HG02943 (cell line): ENCODE results near the gene LNX1.
A peak's percentile ranks its signal among the peaks of the same experiment; 100 is the strongest.

Experiments
- ATAC-seq: cut with Tn5 transposase; IDR thresholded peaks from one replicate; pipeline ENCODE4 v1.9.1; 2021; ENCODE audit warnings: mild to moderate bottlenecking, low read depth, moderate library complexity; ENCODE audit not compliant: unreplicated experiment

Gene LNX1

DNA sequence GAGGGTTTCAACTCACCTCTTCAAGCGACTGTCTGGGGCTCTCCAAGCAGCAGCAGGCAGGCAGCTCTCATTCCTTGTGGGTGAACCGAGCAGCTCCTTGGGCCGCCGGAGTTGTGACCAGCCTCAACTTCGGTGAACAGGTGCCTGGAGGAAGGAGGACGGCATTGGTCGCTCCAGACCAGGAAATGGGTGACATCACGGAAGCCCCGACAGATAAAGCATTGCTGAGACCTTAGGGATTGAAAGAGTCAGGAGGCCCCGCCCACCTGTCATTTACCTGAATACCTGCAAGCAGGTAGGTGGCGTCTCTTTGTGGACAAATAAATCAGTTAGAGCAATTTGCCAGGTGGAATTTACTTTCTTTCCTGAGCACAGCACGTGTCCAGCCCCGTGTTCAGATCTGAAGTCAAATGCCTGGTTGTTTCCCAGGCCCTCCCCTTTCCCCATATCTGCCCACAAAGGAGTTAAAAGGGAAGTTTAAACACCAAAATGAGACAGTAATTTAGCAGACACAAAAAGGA lies at the start of gene LNX1:
LNX1 (minus strand) TSS at position 115 of the 521 bp plus-strand sequence. CDS start 17,484 bp downstream, outside the sequence.
- ATAC-seq = no peak

DNA sequence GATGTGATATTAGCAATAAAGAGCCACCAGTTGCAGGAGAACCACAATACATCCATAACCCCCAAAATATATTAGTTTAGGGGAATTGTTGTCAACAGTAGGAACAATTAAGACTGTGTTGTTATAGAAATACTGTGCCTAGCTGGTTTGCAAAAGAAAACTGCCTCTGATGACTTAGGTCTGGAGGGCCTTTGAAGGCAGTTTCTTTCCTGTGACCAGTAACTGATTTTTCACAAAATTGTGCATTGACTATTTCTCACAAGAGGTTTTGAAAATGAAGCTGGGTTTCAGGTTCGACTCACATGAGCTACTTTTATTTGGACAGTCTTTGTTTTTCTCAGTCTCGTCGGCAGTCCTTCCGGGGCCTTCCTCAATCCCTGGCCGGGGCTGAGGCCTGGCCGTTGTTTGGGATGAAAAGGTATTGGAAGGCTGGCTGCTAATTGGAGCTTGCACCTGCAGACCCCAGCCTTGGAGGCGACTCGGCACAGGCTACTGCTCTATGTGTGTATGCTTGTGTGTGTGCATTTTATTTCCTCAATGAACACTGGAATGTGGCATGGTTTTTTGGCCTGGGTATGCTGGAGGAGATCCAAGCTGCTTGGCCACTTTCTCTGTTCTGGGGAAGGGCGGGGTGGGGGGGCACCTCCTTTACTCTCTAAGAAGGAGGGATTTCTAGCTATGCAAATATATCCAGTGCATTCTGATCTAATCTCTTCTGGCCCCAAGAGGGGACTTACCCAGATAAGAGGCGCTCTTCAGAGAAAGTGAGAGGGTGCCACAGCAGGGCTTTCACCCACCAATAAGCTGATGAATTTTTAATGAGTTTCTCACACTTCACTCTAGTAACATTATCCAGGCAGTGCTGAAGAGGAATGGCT lies 49.5 kb upstream of the LNX1 start:
- peak; percentile 72 for ATAC-seq

DNA sequence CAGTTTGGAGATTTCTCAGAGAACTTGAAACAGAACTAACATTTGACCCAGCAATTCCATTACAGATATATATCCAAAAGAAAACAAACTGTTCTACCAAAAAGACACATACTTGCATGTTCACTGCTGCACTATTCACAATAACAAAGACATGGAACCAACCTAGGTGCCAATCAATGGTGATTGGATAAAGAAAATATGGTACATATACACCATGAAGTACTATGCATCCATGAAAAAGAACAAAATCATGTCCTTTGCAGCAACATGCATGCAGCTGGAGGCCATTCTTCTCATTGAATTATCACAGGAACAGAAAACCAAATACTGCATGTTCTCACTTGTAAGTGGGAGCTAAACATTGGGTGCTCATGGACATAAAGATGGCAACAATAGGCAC lies 47.6 kb upstream of the LNX1 start:
- no peak for ATAC-seq

DNA sequence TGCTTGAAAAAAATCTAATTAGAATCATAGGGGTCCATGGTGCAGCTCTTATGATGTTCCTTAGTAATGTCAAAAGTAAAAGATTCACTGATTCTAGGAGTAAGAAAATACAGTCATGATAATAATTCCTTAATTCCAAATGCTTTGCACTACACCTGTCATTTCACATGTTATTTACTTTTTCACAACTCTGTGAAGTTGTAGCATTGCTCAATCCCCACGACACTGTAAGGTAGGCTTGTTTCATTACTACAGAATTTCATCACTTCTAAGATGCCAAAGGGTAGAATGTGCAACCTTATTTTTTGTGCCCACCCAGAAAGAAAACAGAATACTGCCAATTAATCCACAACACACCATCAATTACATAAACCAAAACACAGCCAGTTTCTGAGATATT lies 46.1 kb upstream of the LNX1 start:
- ATAC-seq = no peak

DNA sequence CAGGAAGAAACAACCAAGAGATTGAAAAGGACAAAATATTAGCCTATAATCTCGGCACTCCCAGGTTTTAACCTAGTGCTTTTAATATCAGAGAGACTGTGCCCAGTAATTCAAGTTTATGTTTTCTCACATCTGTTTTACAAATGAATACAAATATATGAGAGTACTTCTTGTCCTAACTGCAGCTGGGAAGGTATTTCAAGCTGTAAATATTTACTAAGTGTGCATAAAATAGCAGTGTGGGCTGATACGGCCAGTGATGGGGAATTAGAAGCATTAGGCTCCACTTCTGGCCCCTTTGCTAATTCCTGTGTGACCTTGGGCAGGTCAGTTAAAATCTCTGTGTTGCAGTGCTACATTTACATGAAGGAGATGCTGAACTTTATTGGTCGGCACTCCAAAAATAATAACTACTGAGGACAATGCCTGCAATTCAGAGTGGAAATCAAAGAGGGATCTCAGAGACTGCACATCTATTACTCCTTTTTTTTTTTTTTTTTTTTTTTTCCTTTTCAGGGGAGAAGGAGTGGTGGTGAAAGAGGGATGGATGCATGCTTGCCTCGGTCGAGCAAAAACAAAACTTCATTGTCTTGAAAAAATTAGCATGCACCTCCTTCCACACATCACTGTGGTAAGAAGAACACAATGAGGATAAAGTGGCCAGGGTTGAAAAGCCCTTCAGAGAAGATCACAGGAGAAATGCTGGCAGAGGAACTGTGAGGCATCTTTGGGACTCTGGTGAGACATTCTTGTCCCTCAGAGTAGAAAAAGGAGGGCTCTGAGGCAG lies 44.6 kb upstream of the LNX1 start:
- ATAC-seq = no peak

DNA sequence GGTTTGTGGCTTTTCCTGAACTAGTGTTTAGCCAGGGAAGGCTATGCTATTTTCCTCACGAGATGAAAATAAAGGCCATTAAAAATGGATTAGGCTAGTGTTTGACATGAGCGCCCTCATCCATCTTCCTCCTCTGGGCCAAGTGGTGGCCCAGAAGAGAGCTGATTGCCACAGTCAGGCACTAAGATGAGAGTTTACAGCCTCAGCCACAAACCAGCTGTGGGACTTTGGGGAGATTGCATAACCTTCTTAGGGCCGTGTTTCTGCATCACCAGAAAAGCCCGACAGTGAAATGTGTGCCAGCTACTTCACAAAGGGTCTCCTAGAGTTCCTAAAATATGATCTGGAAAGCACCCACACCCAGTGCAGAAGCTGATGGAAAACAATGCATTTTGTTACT lies 42.3 kb upstream of the LNX1 start:
- ATAC-seq = no peak

DNA sequence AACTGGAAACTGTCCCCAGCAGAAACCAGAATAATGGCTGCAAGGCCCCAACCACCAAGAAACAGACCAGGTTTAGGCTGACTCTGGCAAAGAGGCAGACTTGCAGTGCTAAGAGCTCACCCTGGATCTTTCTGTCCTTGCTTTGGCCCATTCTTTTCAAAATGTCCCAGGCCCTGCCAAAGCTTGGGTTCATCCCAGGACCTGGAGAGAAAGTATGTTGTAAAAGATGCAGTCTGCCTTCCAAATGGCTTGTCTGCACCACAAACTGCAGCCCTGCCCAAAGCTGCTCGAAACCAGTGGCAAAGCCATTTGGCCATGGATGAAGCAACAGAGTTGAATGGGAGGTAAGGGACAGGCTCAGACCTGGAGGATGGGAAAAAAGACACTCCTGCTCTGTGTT lies 38.0 kb upstream of the LNX1 start:
- ATAC-seq = no peak

DNA sequence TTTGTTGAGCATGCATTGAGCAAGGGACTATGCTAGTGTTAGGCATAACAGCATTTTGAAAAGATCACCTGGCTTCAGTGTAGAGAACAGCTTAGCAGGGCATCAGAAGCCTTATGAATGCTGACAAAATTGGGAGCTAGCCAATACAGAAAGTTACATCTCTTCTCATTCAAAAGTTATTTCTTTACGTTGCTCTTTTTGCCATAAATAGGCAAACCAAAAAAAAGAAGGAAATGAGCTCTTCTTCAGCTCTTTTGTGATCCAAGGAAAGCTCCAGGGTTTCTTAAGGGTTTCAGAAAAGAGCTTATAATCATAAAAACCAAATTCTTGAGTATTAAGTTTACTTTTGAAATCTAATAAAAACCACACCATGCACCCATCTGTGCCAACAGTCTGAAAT lies 35.2 kb upstream of the LNX1 start:
- no peak for ATAC-seq

DNA sequence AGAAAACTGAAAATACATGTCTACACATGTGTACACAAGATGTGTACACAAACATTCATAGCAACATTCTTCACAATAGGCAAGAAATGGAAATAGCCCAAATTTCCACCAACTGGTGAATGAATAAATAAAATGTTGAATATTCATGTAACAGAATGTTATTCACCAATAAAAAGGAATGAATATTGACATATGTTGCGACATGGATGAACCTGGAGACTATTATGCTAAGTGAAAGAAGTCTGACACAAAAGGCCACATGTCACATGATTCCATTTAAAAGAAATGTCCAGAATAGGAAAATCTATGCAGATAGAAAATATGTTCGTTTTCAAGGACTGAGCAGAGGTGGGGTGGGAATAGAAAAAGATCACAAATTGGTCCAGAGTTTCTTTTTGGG lies 34.6 kb upstream of the LNX1 start:
- ATAC-seq = no peak

DNA sequence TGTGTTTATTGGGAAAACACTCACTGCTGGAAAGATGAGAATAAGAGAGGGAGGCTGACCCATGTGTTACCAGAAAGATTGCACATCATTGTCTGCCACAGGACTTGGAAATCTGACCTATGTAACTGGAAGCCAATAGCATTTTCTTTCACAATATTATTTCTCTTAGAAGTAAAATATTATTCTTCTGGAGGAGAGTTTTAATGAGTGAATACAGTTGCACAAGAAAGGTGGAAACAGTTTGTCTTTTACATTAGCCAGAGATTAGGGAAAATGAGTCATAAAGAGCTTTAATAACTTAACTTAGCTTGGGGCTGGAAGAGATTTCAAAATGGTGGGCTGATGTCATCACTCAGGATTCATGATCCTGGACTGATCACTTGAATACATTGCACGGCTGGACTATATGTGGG lies 31.5 kb upstream of the LNX1 start:
- ATAC-seq = no peak

DNA sequence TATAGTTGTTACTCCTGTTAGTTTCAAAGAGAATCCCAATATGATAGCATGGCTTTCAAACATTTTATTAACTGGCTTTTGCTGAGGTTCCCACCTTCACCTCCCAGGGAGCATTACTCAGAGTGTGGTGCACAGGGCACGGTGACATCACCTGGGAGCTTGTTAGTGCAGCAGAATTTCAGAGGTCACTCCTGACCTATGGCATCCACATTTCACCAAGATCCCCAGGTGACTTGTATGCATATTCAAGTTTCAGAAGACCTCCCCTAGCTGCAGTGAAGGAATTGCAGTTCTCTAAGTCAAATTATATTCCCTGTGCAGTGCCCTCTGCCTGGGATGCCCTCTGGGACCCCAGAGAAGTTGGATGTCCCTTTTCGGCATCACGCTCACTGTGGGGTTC lies 29.7 kb upstream of the LNX1 start:
- ATAC-seq = no peak

DNA sequence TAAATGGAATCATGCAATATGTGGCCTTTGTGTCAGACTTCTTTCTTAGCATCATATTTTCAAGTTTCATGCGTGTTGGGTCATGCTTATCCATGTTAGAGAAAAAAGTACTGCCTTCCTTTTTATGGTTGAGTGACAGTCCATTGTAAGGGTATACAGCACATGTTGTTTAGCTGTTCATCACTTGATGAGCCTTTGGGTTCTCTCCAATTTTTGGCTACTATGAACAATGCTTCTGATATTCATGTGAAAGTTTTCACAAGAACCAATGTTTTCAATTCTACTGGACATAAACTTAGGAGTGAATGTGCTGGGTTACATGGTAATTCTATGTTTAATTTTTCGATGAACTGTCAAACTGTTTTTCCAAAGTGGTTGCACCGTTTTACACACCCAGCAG lies 28.1 kb upstream of the LNX1 start:
- no peak for ATAC-seq

DNA sequence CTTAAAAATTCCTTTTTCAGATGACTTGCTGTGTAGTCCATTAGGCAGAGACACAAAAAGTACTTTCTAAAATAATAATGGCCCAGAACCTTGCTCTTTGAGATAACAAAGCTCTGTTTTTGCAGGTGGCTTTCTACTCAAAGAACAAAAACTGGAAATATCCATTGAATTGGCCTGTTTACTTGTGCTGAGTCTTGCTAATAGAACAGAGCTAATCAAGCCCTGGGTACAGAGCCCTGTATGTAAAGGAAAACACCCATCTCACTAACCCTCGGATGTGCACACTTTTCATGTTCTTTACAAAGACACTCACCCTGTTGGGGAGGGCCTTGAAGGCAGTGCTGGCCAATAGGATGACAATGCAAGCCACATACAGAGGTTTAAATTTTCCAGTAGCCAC lies 27.0 kb upstream of the LNX1 start:
- no peak for ATAC-seq

DNA sequence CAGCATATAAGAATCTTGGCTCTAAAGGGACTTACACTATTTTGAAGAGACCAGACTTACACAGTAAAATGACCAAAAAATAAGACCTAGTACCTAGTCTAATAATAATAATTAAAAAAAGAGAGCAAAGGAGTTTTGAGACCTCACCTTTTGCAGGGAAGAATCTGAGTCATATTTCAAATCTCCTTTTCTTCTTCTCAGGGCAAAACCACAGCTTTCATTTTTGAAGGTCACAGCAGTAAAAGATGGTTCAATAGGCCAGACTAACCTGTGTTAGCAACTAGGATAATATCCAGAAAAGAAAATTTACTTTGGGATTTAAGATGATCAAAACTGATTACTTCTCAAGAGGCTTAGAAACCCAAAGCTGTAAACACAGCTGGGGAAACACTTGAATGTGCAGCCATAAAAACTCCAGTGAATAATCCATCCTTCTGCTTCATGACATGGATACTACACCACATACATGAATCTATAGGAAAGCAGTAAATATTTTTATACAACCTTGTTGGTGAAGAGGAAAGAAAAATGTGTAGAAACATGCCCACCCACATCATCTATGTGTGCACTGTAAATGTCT lies 25.9 kb upstream of the LNX1 start:
- ATAC-seq = no peak

DNA sequence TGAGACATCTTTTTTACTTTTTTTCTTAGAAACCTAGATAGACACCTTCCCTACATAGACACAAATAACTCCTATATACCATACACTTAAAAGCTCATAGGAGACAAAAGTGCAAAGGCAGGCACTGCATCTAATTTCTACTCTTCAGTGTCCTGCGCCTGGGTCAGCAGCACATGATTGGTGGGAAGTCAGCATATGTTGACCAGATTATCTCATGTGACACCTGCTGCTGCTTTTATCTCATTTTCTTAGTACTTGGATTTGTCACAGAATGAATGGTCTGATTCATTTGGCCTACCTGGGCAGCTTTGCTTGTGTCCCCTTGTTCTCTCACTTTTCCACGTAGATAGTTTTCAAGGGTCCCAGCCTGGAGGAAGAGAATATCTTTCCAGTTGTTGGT lies 24.9 kb upstream of the LNX1 start:
- ATAC-seq = no peak

DNA sequence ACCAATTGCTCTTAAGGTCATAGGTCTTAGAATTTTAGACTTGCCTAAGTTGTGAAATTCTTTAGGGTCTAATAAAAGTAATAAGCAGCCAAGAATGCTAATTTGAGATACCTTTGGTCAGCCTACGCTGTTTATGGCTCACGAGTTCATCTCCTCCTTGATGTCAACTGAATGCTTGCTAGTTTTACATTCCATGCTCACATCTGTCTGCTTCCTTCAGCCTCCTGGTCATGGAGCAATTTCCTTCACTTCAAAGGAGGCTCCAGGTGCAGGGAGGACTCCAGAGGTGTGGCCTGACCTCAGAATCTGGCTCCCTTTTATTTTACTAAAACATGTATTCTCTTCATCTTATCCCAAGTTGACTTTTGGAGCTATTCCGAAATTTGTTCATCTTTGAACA lies 23.3 kb upstream of the LNX1 start:
- no peak for ATAC-seq

DNA sequence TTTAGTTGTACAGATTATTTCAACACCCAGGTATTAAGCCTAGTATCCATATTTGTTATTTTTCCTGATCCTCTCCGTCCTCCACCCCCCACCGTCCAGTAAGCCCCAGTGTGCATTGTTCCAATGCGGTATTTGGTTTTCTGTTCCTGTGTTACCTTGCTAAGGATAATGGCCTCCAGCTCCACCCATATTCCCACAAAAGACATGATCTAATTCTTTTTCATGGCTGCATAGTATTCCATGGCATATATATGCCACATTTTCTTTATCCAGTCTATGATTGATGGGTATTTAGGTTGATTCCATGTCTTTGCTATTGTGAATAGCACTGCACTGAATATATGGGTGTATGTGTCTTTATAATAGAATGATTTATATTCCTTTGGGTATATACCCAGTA lies 22.1 kb upstream of the LNX1 start:
- no peak for ATAC-seq

DNA sequence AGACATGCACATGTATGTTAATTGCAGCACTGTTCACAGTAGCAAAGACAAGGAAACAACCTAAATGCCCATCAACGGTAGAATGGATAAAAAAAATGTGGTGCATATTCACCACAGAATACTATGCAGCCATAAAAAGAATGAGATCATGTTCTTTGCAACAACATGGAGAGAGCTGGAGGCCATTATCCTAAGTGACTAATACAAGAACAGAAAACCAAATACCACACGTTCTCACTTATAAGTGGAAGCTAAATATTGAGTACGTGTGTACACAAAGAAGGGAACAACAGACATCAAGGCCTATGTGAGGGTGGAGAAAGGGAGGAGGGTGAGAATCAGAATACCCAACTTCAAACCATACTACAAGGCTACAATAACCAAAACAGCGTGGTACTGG lies 17.4 kb upstream of the LNX1 start:
- ATAC-seq = no peak

DNA sequence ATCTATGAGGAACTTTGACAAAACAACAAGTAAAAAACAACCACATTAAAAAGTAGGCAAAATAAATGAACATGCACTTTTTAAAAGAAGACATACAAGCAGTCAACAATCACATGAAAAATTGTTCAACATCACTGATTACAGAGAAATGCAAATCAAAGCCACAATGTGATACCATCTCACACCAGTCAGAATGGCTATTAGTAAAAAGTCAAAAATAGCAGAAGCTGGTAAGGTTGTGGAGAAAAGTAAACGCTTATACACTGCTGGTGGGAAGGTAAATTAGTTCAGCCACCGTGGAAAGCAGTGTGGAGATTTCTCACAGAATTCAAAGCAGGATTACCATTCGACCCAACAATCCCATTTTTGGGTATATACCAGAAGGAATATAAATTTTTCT lies 17.0 kb upstream of the LNX1 start:
- no peak for ATAC-seq

DNA sequence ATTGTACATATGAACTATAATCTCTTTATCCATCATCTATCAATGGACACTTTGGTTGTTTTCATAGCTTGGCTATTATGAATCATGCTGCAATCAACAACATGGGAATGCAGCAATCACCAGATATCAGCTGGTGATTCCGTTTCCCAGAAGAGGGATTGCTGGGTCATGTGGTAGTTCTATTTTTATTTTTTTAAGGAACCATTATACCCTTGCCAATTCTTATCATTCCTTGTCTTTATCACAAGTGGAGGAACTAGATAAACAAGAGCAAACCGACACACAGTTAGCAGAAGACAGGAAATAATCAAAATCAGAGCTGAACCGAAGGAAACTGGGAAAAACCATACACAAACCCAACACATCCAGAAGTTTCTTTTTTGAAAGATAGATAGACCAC lies 14.5 kb upstream of the LNX1 start:
- no peak for ATAC-seq

DNA sequence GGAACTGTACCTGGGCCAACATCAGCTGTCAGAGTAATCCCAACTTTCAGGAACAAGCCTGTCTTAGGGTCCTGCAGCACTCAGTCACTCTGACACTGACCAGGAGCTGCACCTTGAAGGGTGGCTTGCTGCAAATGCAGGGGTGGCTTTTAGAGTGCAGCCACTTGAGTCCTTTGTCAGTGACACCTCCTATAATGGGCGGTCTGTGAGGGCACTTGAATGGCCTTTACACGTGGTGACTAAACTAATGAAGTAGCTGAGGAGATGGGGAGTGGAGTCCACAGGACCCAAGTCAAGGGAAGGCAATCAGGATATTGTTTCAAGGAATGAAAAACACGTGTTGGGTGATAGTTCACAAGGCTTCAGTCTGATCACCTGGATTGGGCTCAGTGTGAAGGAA lies 11.1 kb upstream of the LNX1 start:
- ATAC-seq = no peak
